Measurements from ENCODE around the gene FAXDC2. TPM values are rescaled to one million over a fixed set of nuclear protein-coding genes. Genes with fewer than 3 reads are reported as not detected.
A peak's percentile ranks its signal among the peaks of the same experiment; 100 is the strongest.

Gene FAXDC2
- total RNA-seq, 2 experiments from 2014 or later, result not detected

GRCh38 chr5:154873791-154874331 lies 23.5 kb upstream of the FAXDC2 start:
- H3K4me1 Mint-ChIP-seq, result no peaks in the 10 kb centered on the region
- CTCF ChIA-PET, result no interaction called here
- H3K4me3 Mint-ChIP-seq, result no peak overlapping the region
- peaks cover 69% of the 10 kb centered on the region for H3K36me3 Mint-ChIP-seq
- no peak overlapping the region for H3K27ac Mint-ChIP-seq
- no peak for ATAC-seq
- no peaks in the 10 kb centered on the region for H3K27me3 Mint-ChIP-seq
- H3K9me3 Mint-ChIP-seq (ENCODE audit: low read depth), result peaks cover 6% of the 10 kb centered on the region
- no peak for DNase-seq

- peaks cover 61% of the 10 kb centered on the region for H3K36me3 Mint-ChIP-seq
- ATAC-seq, result no peak
- CTCF ChIA-PET, result no interaction called here
- no peak overlapping the region for H3K27ac Mint-ChIP-seq
- H3K27me3 Mint-ChIP-seq, result no peaks in the 10 kb centered on the region
- H3K9me3 Mint-ChIP-seq (ENCODE audit: low read depth), result peaks cover 2% of the 10 kb centered on the region
- H3K4me3 Mint-ChIP-seq, result no peak overlapping the region
- no peak for DNase-seq
- H3K4me1 Mint-ChIP-seq, result peaks cover 2% of the 10 kb centered on the region
These were observed 21.3 kb upstream of the FAXDC2 start for GRCh38 chr5:154871734-154872133.

- ATAC-seq, result no peak
These were observed 18.3 kb upstream of the FAXDC2 start for GRCh38 chr5:154868702-154869101.

GRCh38 chr5:154866841-154867240 lies 16.4 kb upstream of the FAXDC2 start:
- H3K9me3 Mint-ChIP-seq (ENCODE audit: low read depth), result no peaks in the 10 kb centered on the region
- ATAC-seq (no peak), DNase-seq (no peak)
- no peak overlapping the region for H3K27ac Mint-ChIP-seq
- no peak overlapping the region for H3K4me3 Mint-ChIP-seq
- H3K4me1 Mint-ChIP-seq, result peaks cover 25% of the 10 kb centered on the region
- H3K27me3 Mint-ChIP-seq, result no peaks in the 10 kb centered on the region
- peaks cover 60% of the 10 kb centered on the region for H3K36me3 Mint-ChIP-seq
- CTCF ChIA-PET, result interaction anchor here (1.1 kb wide), 1 partner anchor 216 kb away, joined by 4 read pairs; no protein-coding TSS in a partner anchor

More at GRCh38 chr5:154868702-154869101, 18.3 kb upstream of the FAXDC2 start:
- no peak overlapping the region for H3K27ac Mint-ChIP-seq
- H3K4me1 Mint-ChIP-seq, result peaks cover 12% of the 10 kb centered on the region
- CTCF ChIA-PET, result interaction anchor here (0.6 to 1.3 kb wide), 2 partner anchors 216 to 218 kb away, joined by 4 read pairs; no protein-coding TSS in a partner anchor
- no peak for DNase-seq
- no peaks in the 10 kb centered on the region for H3K27me3 Mint-ChIP-seq
- peaks cover 61% of the 10 kb centered on the region for H3K36me3 Mint-ChIP-seq
- no peak overlapping the region for H3K4me3 Mint-ChIP-seq
- H3K9me3 Mint-ChIP-seq (ENCODE audit: low read depth), result no peaks in the 10 kb centered on the region

GRCh38 chr5:154865466-154866184 lies 15.2 kb upstream of the FAXDC2 start:
- Mint-ChIP-seq H3K27ac (no peak overlapping the region), H3K4me1 (peaks cover 35% of the 10 kb centered on the region), H3K9me3 (ENCODE audit: low read depth) (no peaks in the 10 kb centered on the region), H3K36me3 (peaks cover 55% of the 10 kb centered on the region), H3K4me3 (no peak overlapping the region), H3K27me3 (no peaks in the 10 kb centered on the region)
- no peak for DNase-seq
- ATAC-seq, result no peak
- CTCF ChIA-PET, result no interaction called here

- H3K27ac Mint-ChIP-seq, result no peak overlapping the region
- H3K36me3 Mint-ChIP-seq, result peaks cover 56% of the 10 kb centered on the region
- DNase-seq (no peak), ATAC-seq (no peak)
- peaks cover 40% of the 10 kb centered on the region for H3K4me1 Mint-ChIP-seq
- CTCF ChIA-PET, result no interaction called here
- no peak overlapping the region for H3K4me3 Mint-ChIP-seq
- H3K27me3 Mint-ChIP-seq, result no peaks in the 10 kb centered on the region
- no peaks in the 10 kb centered on the region for H3K9me3 Mint-ChIP-seq (ENCODE audit: low read depth)
These were observed 13.1 kb upstream of the FAXDC2 start for GRCh38 chr5:154863291-154864080.

- ATAC-seq (no peak), DNase-seq (no peak)
- Mint-ChIP-seq H3K4me1 (peaks cover 40% of the 10 kb centered on the region), H3K27me3 (no peaks in the 10 kb centered on the region), H3K27ac (no peak overlapping the region), H3K9me3 (ENCODE audit: low read depth) (no peaks in the 10 kb centered on the region), H3K36me3 (peaks cover 55% of the 10 kb centered on the region), H3K4me3 (no peak overlapping the region)
- CTCF ChIA-PET, result no interaction called here
These were observed 12.4 kb upstream of the FAXDC2 start for GRCh38 chr5:154862766-154863165.

GRCh38 chr5:154861946-154862345 lies 11.5 kb upstream of the FAXDC2 start:
- Mint-ChIP-seq H3K4me3 (no peak overlapping the region), H3K27ac (peak overlapping the region; percentile 28), H3K36me3 (peaks cover 52% of the 10 kb centered on the region), H3K9me3 (ENCODE audit: low read depth) (no peaks in the 10 kb centered on the region), H3K4me1 (peaks cover 43% of the 10 kb centered on the region), H3K27me3 (no peaks in the 10 kb centered on the region)
- CTCF ChIA-PET, result no interaction called here
- no peak for DNase-seq
- no peak for ATAC-seq

GRCh38 chr5:154860765-154861164 lies 10.4 kb upstream of the FAXDC2 start:
- Mint-ChIP-seq H3K4me3 (peak overlapping the region; percentile 93), H3K36me3 (peaks cover 43% of the 10 kb centered on the region), H3K27ac (peak overlapping the region; percentile 100), H3K9me3 (ENCODE audit: low read depth) (no peaks in the 10 kb centered on the region), H3K27me3 (no peaks in the 10 kb centered on the region), H3K4me1 (peaks cover 41% of the 10 kb centered on the region)
- DNase-seq, result no peak
- no peak for ATAC-seq
- CTCF ChIA-PET, result no interaction called here

- Mint-ChIP-seq H3K27me3 (no peaks in the 10 kb centered on the region), H3K27ac (peak overlapping the region; percentile 100), H3K4me3 (peak overlapping the region; percentile 93), H3K9me3 (ENCODE audit: low read depth) (no peaks in the 10 kb centered on the region), H3K36me3 (peaks cover 37% of the 10 kb centered on the region), H3K4me1 (peaks cover 37% of the 10 kb centered on the region)
- ATAC-seq (no peak), DNase-seq (no peak)
- CTCF ChIA-PET, result interaction anchor here (1.1 kb wide), 1 partner anchor 16 kb away, joined by 3 read pairs; no protein-coding TSS in a partner anchor
These were observed 9.7 kb upstream of the FAXDC2 start for GRCh38 chr5:154860123-154860522.

GRCh38 chr5:154858972-154859871 lies 8.8 kb upstream of the FAXDC2 start:
- peak overlapping the region; percentile 93 for H3K4me3 Mint-ChIP-seq
- peak; percentile 49 for DNase-seq

GRCh38 chr5:154858297-154858971 lies 8.0 kb upstream of the FAXDC2 start, which contains the start of gene CNOT8:
CNOT8 (plus strand) TSS chr5:154858627; CDS start chr5:154863279, 4,652 bp downstream.
- DNase-seq (peak; percentile 98), ATAC-seq (peak; percentile 84)
- CTCF ChIA-PET, result interaction anchor here (1.1 to 1.4 kb wide), 3 partner anchors 9 to 79 kb away, joined by 3 to 4 read pairs (median 3); no protein-coding TSS in a partner anchor
- Mint-ChIP-seq H3K36me3 (peaks cover 25% of the 10 kb centered on the region), H3K4me1 (peaks cover 35% of the 10 kb centered on the region), H3K4me3 (peak within 1 kb of the TSS; percentile 93), H3K27ac (peak within 1 kb of the TSS; percentile 100), H3K9me3 (ENCODE audit: low read depth) (no peaks in the 10 kb centered on the region), H3K27me3 (no peaks in the 10 kb centered on the region)

More at GRCh38 chr5:154858972-154859871, 8.8 kb upstream of the FAXDC2 start:
- Mint-ChIP-seq H3K9me3 (ENCODE audit: low read depth) (no peaks in the 10 kb centered on the region), H3K27me3 (no peaks in the 10 kb centered on the region), H3K4me1 (peaks cover 35% of the 10 kb centered on the region), H3K36me3 (peaks cover 30% of the 10 kb centered on the region), H3K27ac (peak overlapping the region; percentile 100)
- CTCF ChIA-PET, result interaction anchor here (0.6 to 1.1 kb wide), 3 partner anchors 17 to 209 kb away, joined by 3 read pairs; no protein-coding TSS in a partner anchor
- ATAC-seq, result no peak

Data from activated CD8-positive, alpha-beta memory T cell treated with anti-CD3 and anti-CD28 coated beads, Interleukin-2, amount 10 ng/mL, durations not matched to agents 7 days and 5 days (primary cell).